HepG2 (cell line): ENCODE measurements around the gene TUBB2B.

ENCODE experiments used
- IKZF5 ChIP-seq: IDR thresholded peaks from 2 replicates; pipeline ENCODE4 v1.6.1; 2018; ENCODE audit warnings: missing genetic modification reagents, mild to moderate bottlenecking, missing compliant biosample characterization
- ZNF615 ChIP-seq: sonication (generic); formaldehyde crosslinking; IDR thresholded peaks from 2 replicates; pipeline ENCODE4 v1.5.0; 2020; ENCODE audit warnings: mild to moderate bottlenecking, missing genetic modification reagents, borderline replicate concordance

DNA sequence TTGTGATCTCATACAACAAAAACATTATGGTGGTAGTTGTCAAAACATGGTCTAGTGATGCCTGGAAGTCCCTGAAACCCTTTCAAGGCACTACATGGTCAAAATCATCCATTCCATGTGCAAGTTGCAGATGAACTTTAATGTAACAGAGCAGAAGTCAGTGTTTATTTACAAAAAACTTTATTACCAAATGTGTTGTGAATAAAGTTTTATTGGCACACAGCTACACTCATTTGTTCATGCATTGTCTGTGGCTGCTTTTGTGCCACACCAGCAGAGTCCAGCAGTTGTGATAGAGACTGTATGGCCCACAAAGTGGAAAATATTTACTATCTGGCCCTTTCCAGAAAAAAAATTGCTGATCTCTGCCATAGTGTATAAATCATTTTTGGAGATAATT is 26.8 kb downstream of the TUBB2B start:
- TF ChIP-seq IKZF5 (CRISPR knock-in tag) (no peak), ZNF615 (CRISPR knock-in tag) (no peak)
